OCI-LY7 (cell line): Measurements from ENCODE around the gene SRCAP. TPM values are rescaled to one million over a fixed set of nuclear protein-coding genes. Genes with fewer than 3 reads are reported as not detected.
"Not testable (repeated sequence)": the region's sequence is repeated elsewhere in the genome, so short reads cannot be mapped to it uniquely, and the experiment has no call there.

Source experiments
- BruUV-seq: library from RNA; stranded (reverse); fragments of 400-500 nt; replicated peaks from 2 replicates; lab custom pipeline; 2021; lab: Mats Ljungman, UMichigan
- CTCF ChIA-PET: fragments of 300-600 bp; sonication (Branson Sonifier 250); formaldehyde crosslinking; loops from one replicate; lab custom pipeline; 2022; ENCODE audit warnings: antibody characterized with exemption; ENCODE audit not compliant: unreplicated experiment; lab: Charles Lee
- POLR2A ChIA-PET: fragments of 300-600 bp; sonication (Branson Sonifier 250); formaldehyde crosslinking; loops from one replicate; lab custom pipeline; 2022; ENCODE audit warnings: antibody characterized with exemption; lab: Charles Lee
- DNase-seq: peaks from one replicate; pipeline ENCODE4 v3.0.0-alpha.2; 2015; ENCODE audit warnings: low spot score
- H2AFZ ChIP-seq: fragments of 200-600 bp; sonication (generic), shearing (Covaris generic); 2 replicates; pipeline ENCODE4 v1.6.1; 2014; ENCODE audit warnings: mild to moderate bottlenecking, antibody characterized with exemption, low read length, moderate library complexity
- H3K27ac ChIP-seq: fragments of 200-600 bp; sonication (generic); 2 replicates; pipeline ENCODE4 v1.5.1; 2014; ENCODE audit warnings: mixed run types, low read depth, mild to moderate bottlenecking, moderate library complexity, low read length, inconsistent platforms; ENCODE audit not compliant: poor library complexity, severe bottlenecking
- H3K36me3 ChIP-seq: fragments of 200-600 bp; sonication (generic); 2 replicates; pipeline ENCODE4 v1.6.1; 2014; ENCODE audit warnings: mild to moderate bottlenecking, antibody characterized with exemption, low read length, moderate library complexity, mixed read lengths; ENCODE audit not compliant: insufficient read depth
- H3K4me1 ChIP-seq: fragments of 200-600 bp; sonication (generic); 2 replicates; pipeline ENCODE4 v1.5.1; 2014; ENCODE audit warnings: mild to moderate bottlenecking, low read length; ENCODE audit not compliant: insufficient read depth, poor library complexity, severe bottlenecking
- H3K4me2 ChIP-seq: fragments of 200-600 bp; sonication (generic); 2 replicates; pipeline ENCODE4 v1.6.1; 2014; ENCODE audit warnings: mild to moderate bottlenecking, low read length
- H3K4me3 ChIP-seq: fragments of 200-600 bp; sonication (generic); 2 replicates; pipeline ENCODE4 v1.5.1; 2014; ENCODE audit warnings: mild to moderate bottlenecking, low read depth, low read length; ENCODE audit not compliant: poor library complexity, severe bottlenecking
- H3K79me2 ChIP-seq: fragments of 200-600 bp; sonication (generic); 2 replicates; pipeline ENCODE4 v1.6.1; 2016; ENCODE audit warnings: low read depth, mild to moderate bottlenecking, low read length, moderate library complexity, mixed read lengths; ENCODE audit not compliant: insufficient read depth
- H3K9me2 ChIP-seq: fragments of 200-600 bp; sonication (generic); 2 replicates; pipeline ENCODE4 v1.6.1; 2016; ENCODE audit warnings: mild to moderate bottlenecking, low read length, mixed read lengths; ENCODE audit not compliant: insufficient read depth
- H3K9me3 ChIP-seq: fragments of 200-600 bp; sonication (generic); 2 replicates; pipeline ENCODE4 v1.6.1; 2014; ENCODE audit warnings: mild to moderate bottlenecking, mixed run types, low read length, mixed read lengths
- H4K20me1 ChIP-seq: fragments of 200-600 bp; sonication (generic); 2 replicates; pipeline ENCODE4 v1.6.1; 2014; ENCODE audit warnings: mild to moderate bottlenecking, antibody characterized with exemption, low read length, moderate library complexity, mixed read lengths; ENCODE audit not compliant: insufficient read depth
- CTCF ChIP-seq: fragments of 200-600 bp; sonication (generic); conservative IDR thresholded peaks from 2 replicates; pipeline ENCODE4 v1.5.1; 2014; ENCODE audit warnings: mild to moderate bottlenecking, antibody characterized with exemption, low read length, moderate library complexity, mixed read lengths
- EZH2phosphoT487 ChIP-seq: fragments of 200-600 bp; sonication (generic); IDR thresholded peaks from 2 replicates; pipeline ENCODE4 v1.6.1; 2018; ENCODE audit warnings: low read depth, borderline replicate concordance, mild to moderate bottlenecking, mixed run types, antibody characterized with exemption, low read length, moderate library complexity, mixed read lengths
- intact Hi-C: fragments of 100-400 bp; cut with micrococcal nuclease; formaldehyde crosslinking; loops from one replicate; pipeline ENCODE4 v1.10.0; 2022; ENCODE audit not compliant: unreplicated experiment
- total RNA-seq, 2 experiments: library from RNA; depleted of rRNA in 1 of 2; stranded (reverse); fragments of >200 nt in 1 of 2; shearing (Covaris generic) in 1 of 2; gene quantifications; 2 replicates each; pipeline ENCODE4 v1.2.3, GENCODE V29; 2014 to 2022

Gene SRCAP
- total RNA-seq, 2 experiments from 2014 or later = 41.8 to 93.7 TPM

DNA sequence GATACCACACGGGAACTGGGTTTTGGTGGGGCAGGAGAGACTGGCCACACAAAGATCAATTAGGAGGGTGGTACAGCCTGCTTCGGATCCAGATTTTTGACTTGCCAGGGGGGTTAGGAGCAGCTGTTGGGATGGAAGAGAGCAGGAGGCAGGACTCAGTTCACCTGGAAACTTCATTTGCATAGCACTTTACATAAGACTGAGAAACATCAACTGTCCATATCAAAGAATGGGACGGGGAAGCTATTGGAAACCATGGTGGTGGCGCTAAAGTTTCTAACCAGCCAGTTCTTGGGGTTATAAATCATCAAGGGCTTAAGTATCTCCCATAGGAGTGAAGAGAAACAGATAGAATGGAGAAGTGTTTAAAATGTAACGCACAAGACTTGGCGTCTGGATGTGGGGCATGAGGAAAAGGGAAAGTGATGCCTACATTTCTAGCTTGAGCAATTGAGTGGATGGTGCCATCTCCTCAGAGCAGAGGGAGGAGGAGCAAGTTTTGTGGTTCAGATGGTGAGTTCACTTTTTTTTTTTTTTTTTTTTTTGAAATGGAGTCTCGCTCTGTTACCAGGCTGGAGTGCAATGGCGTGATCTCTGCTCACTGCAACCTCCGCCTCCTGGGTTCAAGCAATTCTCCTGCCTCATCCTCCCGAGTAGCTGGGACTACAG lies 6.4 kb upstream of the SRCAP start:
- H3K9me3 ChIP-seq = no peaks in the 10 kb centered on the region
- H3K9me2 ChIP-seq = no peaks in the 10 kb centered on the region
- BruUV-seq = no TSS peak
- POLR2A ChIA-PET = interaction anchor here (0.7 kb wide), 1 partner anchor 197 kb away, joined by 4 read pairs; no protein-coding TSS in a partner anchor
- H3K79me2 ChIP-seq = no peaks in the 10 kb centered on the region
- H3K36me3 ChIP-seq = no peaks in the 10 kb centered on the region
- H3K27ac ChIP-seq = no peak overlapping the region
- intact Hi-C loops = no loop called here
- H3K4me2 ChIP-seq = no peak overlapping the region
- peaks cover 11% of the 10 kb centered on the region for H3K4me1 ChIP-seq
- H4K20me1 ChIP-seq = no peaks in the 10 kb centered on the region
- DNase-seq = no peak
- no peak overlapping the region for H2AFZ ChIP-seq
- TF ChIP-seq EZH2phosphoT487 (no peak), CTCF (no peak)
- no peak overlapping the region for H3K4me3 ChIP-seq
- CTCF ChIA-PET = no interaction called here

GRCh38 chr16:30694926-30695693 lies 3.9 kb upstream of the SRCAP start:
- no peak overlapping the region for H3K4me2 ChIP-seq
- no peak for DNase-seq
- TF ChIP-seq EZH2phosphoT487 (no peak), CTCF (no peak)
- CTCF ChIA-PET = no interaction called here
- H2AFZ ChIP-seq = no peak overlapping the region
- H3K4me1 ChIP-seq = peaks cover 19% of the 10 kb centered on the region
- peaks cover 12% of the 10 kb centered on the region for H3K36me3 ChIP-seq
- H3K79me2 ChIP-seq = peaks cover 13% of the 10 kb centered on the region
- no peaks in the 10 kb centered on the region for H3K9me2 ChIP-seq
- POLR2A ChIA-PET = interaction anchor here (0.6 kb wide), 1 partner anchor 1041 kb away, joined by 3 read pairs; no protein-coding TSS in a partner anchor
- BruUV-seq = no TSS peak
- intact Hi-C loops = loop anchor here (1.0 kb wide), 1 partner anchor 37 kb away; the partner anchor contains the start of gene FBRS
- no peak overlapping the region for H3K27ac ChIP-seq
- H3K9me3 ChIP-seq = no peaks in the 10 kb centered on the region
- no peak overlapping the region for H3K4me3 ChIP-seq
- no peaks in the 10 kb centered on the region; the same call in 1 of the 2 replicates for H4K20me1 ChIP-seq

- intact Hi-C loops, H3K9me2 ChIP-seq, H3K4me2 ChIP-seq, DNase-seq, H3K27ac ChIP-seq, H3K4me3 ChIP-seq, H3K9me3 ChIP-seq, H2AFZ ChIP-seq, BruUV-seq, H4K20me1 ChIP-seq: not testable (repeated sequence)
- peaks cover 27% of the 10 kb centered on the region for H3K36me3 ChIP-seq
- ChIA-PET CTCF (interaction anchor here (0.5 to 1.6 kb wide), 4 partner anchors 38 to 632 kb away, joined by 3 to 14 read pairs (median 7); partner anchors contain the start of genes FBRS and PHKG2), POLR2A (interaction anchor here (0.6 to 1.6 kb wide), 4 partner anchors 10 to 128 kb away, joined by 3 to 5 read pairs (median 4); partner anchors contain the start of gene FBRS)
- H3K79me2 ChIP-seq = peaks cover 28% of the 10 kb centered on the region
- H3K4me1 ChIP-seq = peaks cover 26% of the 10 kb centered on the region
Observed at GRCh38 chr16:30696646-30697045, 2.3 kb upstream of the SRCAP start.
